Activated T-cell treated with anti-CD3 and anti-CD28 coated beads for 48 hours (primary cell): ENCODE results near the gene NDST1.
"Not testable (repeated sequence)": the region's sequence is repeated elsewhere in the genome, so short reads cannot be mapped to it uniquely, and the experiment has no call there.

Source experiments
- DNase-seq: peaks from one replicate; pipeline ENCODE4 v3.0.0-alpha.2; 2020; ENCODE audit warnings: low read depth

Gene NDST1

GRCh38 chr5:150508828-150509227, 897 bp downstream of the NDST1 start:
- DNase-seq: no peak

- DNase-seq: no peak
Measured at GRCh38 chr5:150509992-150510391, 2.1 kb downstream of the NDST1 start.

- no peak for DNase-seq
Measured at GRCh38 chr5:150510460-150511263, 2.7 kb downstream of the NDST1 start.

- DNase-seq: no peak
Measured at GRCh38 chr5:150511578-150512367, 3.8 kb downstream of the NDST1 start.

- no peak for DNase-seq
Measured at GRCh38 chr5:150512368-150512747, 4.4 kb downstream of the NDST1 start.

- no peak for DNase-seq
Measured at GRCh38 chr5:150513375-150514309, 5.7 kb downstream of the NDST1 start.

GRCh38 chr5:150514708-150515211, 6.8 kb downstream of the NDST1 start:
- no peak for DNase-seq

GRCh38 chr5:150515446-150515845, 7.5 kb downstream of the NDST1 start:
- DNase-seq: no peak

- no peak for DNase-seq
Measured at GRCh38 chr5:150516011-150516410, 8.1 kb downstream of the NDST1 start.

- no peak for DNase-seq
Measured at GRCh38 chr5:150517272-150518152, 9.6 kb downstream of the NDST1 start.

GRCh38 chr5:150518712-150519559, 11.0 kb downstream of the NDST1 start:
- not testable (repeated sequence) for DNase-seq

- DNase-seq: no peak
Measured at GRCh38 chr5:150519560-150519945, 11.6 kb downstream of the NDST1 start.

GRCh38 chr5:150519978-150520377, 12.0 kb downstream of the NDST1 start:
- DNase-seq: no peak

GRCh38 chr5:150520747-150521521, 13.0 kb downstream of the NDST1 start:
- DNase-seq: no peak

- DNase-seq: no peak
Measured at GRCh38 chr5:150521522-150521817, 13.5 kb downstream of the NDST1 start.

- DNase-seq: no peak
Measured at GRCh38 chr5:150521939-150522503, 14.1 kb downstream of the NDST1 start.

- DNase-seq: no peak
Measured at GRCh38 chr5:150522504-150523414, 14.8 kb downstream of the NDST1 start.
